ENCODE measurements around the gene HPS1. TPM values are rescaled to one million over a fixed set of nuclear protein-coding genes. Genes with fewer than 3 reads are reported as not detected.

Gene HPS1
- total RNA-seq: 10 to 100 TPM; 72.0 to 99.5 TPM

- Mint-ChIP-seq H3K9me3 (ENCODE audit: low read depth) (no peaks in the 10 kb centered on the region), H3K27me3 (peaks cover 13% of the 10 kb centered on the region), H3K4me1 (peaks cover 44% of the 10 kb centered on the region), H3K4me3 (peak within 1 kb of the TSS; percentile 91), H3K27ac (peak within 1 kb of the TSS; percentile 90), H3K36me3 (peaks cover 30% of the 10 kb centered on the region)
- DNase-seq (peak; percentile 87), ATAC-seq (peak; percentile 95)
- CTCF ChIA-PET: interaction anchor here (3.6 kb wide), 1 partner anchor 21 kb away, joined by 13 read pairs; no protein-coding TSS in a partner anchor
Observed at GRCh38 chr10:98446661-98447221, at the start of gene HPS1. TSS of gene HPS1 (minus strand) at chr10:98446935. CDS start at chr10:98443240, 3,695 bp downstream.

GRCh38 chr10:98492763-98493162 is 46.0 kb upstream of the HPS1 start:
- no peak overlapping the region for H3K4me3 Mint-ChIP-seq
- H3K4me1 Mint-ChIP-seq: no peaks in the 10 kb centered on the region
- H3K27ac Mint-ChIP-seq: no peak overlapping the region
- H3K9me3 Mint-ChIP-seq (ENCODE audit: low read depth): peaks cover 9% of the 10 kb centered on the region
- peaks cover 12% of the 10 kb centered on the region for H3K27me3 Mint-ChIP-seq
- H3K36me3 Mint-ChIP-seq: no peaks in the 10 kb centered on the region
- DNase-seq (no peak), ATAC-seq (no peak)
- CTCF ChIA-PET: no interaction called here

- CTCF ChIA-PET: interaction anchor here (1.3 kb wide), 1 partner anchor 23 kb away, joined by 3 read pairs; no protein-coding TSS in a partner anchor
- Mint-ChIP-seq H3K36me3 (no peaks in the 10 kb centered on the region), H3K27ac (no peak overlapping the region), H3K27me3 (peaks cover 3% of the 10 kb centered on the region), H3K9me3 (ENCODE audit: low read depth) (no peaks in the 10 kb centered on the region), H3K4me1 (no peaks in the 10 kb centered on the region), H3K4me3 (no peak overlapping the region)
- DNase-seq (no peak), ATAC-seq (no peak)
Observed at GRCh38 chr10:98489561-98490481, 43.1 kb upstream of the HPS1 start.

GRCh38 chr10:98488669-98489430 is 42.1 kb upstream of the HPS1 start:
- Mint-ChIP-seq H3K27ac (no peak overlapping the region), H3K36me3 (no peaks in the 10 kb centered on the region), H3K27me3 (peaks cover 3% of the 10 kb centered on the region), H3K4me1 (no peaks in the 10 kb centered on the region), H3K4me3 (no peak overlapping the region), H3K9me3 (ENCODE audit: low read depth) (peaks cover 2% of the 10 kb centered on the region)
- ATAC-seq (no peak), DNase-seq (no peak)
- CTCF ChIA-PET: interaction anchor here (1.3 kb wide), 1 partner anchor 22 kb away, joined by 3 read pairs; no protein-coding TSS in a partner anchor

- CTCF ChIA-PET: no interaction called here
- DNase-seq: no peak
- no peak overlapping the region for H3K27ac Mint-ChIP-seq
- H3K36me3 Mint-ChIP-seq: no peaks in the 10 kb centered on the region
- no peak for ATAC-seq
- H3K4me3 Mint-ChIP-seq: no peak overlapping the region
- peaks cover 3% of the 10 kb centered on the region for H3K27me3 Mint-ChIP-seq
- peaks cover under 1% of the 10 kb centered on the region for H3K4me1 Mint-ChIP-seq
- peaks cover 2% of the 10 kb centered on the region for H3K9me3 Mint-ChIP-seq (ENCODE audit: low read depth)
Observed at GRCh38 chr10:98487649-98488048, 40.9 kb upstream of the HPS1 start.

GRCh38 chr10:98486421-98486820 is 39.7 kb upstream of the HPS1 start:
- Mint-ChIP-seq H3K27me3 (peaks cover 3% of the 10 kb centered on the region), H3K9me3 (ENCODE audit: low read depth) (peaks cover 2% of the 10 kb centered on the region), H3K4me1 (peaks cover 3% of the 10 kb centered on the region), H3K4me3 (no peak overlapping the region), H3K36me3 (no peaks in the 10 kb centered on the region), H3K27ac (no peak overlapping the region)
- CTCF ChIA-PET: no interaction called here
- ATAC-seq (no peak), DNase-seq (no peak)

- no peak for ATAC-seq
- Mint-ChIP-seq H3K27me3 (peaks cover 3% of the 10 kb centered on the region), H3K9me3 (ENCODE audit: low read depth) (peaks cover 2% of the 10 kb centered on the region), H3K27ac (no peak overlapping the region), H3K4me3 (no peak overlapping the region), H3K4me1 (peaks cover 3% of the 10 kb centered on the region), H3K36me3 (no peaks in the 10 kb centered on the region)
- no peak for DNase-seq
- CTCF ChIA-PET: no interaction called here
Observed at GRCh38 chr10:98485959-98486358, 39.2 kb upstream of the HPS1 start.

- H3K4me3 Mint-ChIP-seq: no peak overlapping the region
- DNase-seq (no peak), ATAC-seq (no peak)
- no peaks in the 10 kb centered on the region for H3K36me3 Mint-ChIP-seq
- CTCF ChIA-PET: no interaction called here
- peaks cover 3% of the 10 kb centered on the region for H3K4me1 Mint-ChIP-seq
- H3K9me3 Mint-ChIP-seq (ENCODE audit: low read depth): peaks cover 2% of the 10 kb centered on the region
- H3K27ac Mint-ChIP-seq: no peak overlapping the region
- peaks cover 3% of the 10 kb centered on the region for H3K27me3 Mint-ChIP-seq
Observed at GRCh38 chr10:98483658-98484057, 36.9 kb upstream of the HPS1 start.

- CTCF ChIA-PET: interaction anchor here (0.8 kb wide), 1 partner anchor 312 kb away, joined by 3 read pairs; no protein-coding TSS in a partner anchor
Observed at GRCh38 chr10:98482096-98482495, 35.4 kb upstream of the HPS1 start.

GRCh38 chr10:98481404-98481945 is 34.7 kb upstream of the HPS1 start:
- H3K9me3 Mint-ChIP-seq (ENCODE audit: low read depth): peaks cover 2% of the 10 kb centered on the region
- no peak overlapping the region for H3K4me3 Mint-ChIP-seq
- no peaks in the 10 kb centered on the region for H3K36me3 Mint-ChIP-seq
- H3K27me3 Mint-ChIP-seq: peaks cover 3% of the 10 kb centered on the region
- ATAC-seq (no peak), DNase-seq (no peak)
- peaks cover 3% of the 10 kb centered on the region for H3K4me1 Mint-ChIP-seq
- CTCF ChIA-PET: interaction anchor here (0.8 kb wide), 1 partner anchor 311 kb away, joined by 3 read pairs; no protein-coding TSS in a partner anchor
- no peak overlapping the region for H3K27ac Mint-ChIP-seq

More at GRCh38 chr10:98482096-98482495, 35.4 kb upstream of the HPS1 start:
- Mint-ChIP-seq H3K36me3 (no peaks in the 10 kb centered on the region), H3K27me3 (peaks cover 3% of the 10 kb centered on the region), H3K9me3 (ENCODE audit: low read depth) (peaks cover 2% of the 10 kb centered on the region), H3K4me1 (peaks cover 3% of the 10 kb centered on the region), H3K4me3 (no peak overlapping the region), H3K27ac (no peak overlapping the region)
- ATAC-seq (no peak), DNase-seq (no peak)

GRCh38 chr10:98478430-98479222 is 31.9 kb upstream of the HPS1 start:
- H3K9me3 Mint-ChIP-seq (ENCODE audit: low read depth): no peaks in the 10 kb centered on the region
- H3K4me3 Mint-ChIP-seq: no peak overlapping the region
- no peaks in the 10 kb centered on the region for H3K27me3 Mint-ChIP-seq
- no peak overlapping the region for H3K27ac Mint-ChIP-seq
- peaks cover 5% of the 10 kb centered on the region for H3K4me1 Mint-ChIP-seq
- DNase-seq (no peak), ATAC-seq (no peak)
- H3K36me3 Mint-ChIP-seq: no peaks in the 10 kb centered on the region
- CTCF ChIA-PET: interaction anchor here (2.0 kb wide), 1 partner anchor 12 kb away, joined by 7 read pairs; no protein-coding TSS in a partner anchor

GRCh38 chr10:98477861-98478260 is 31.1 kb upstream of the HPS1 start:
- no peak for DNase-seq
- Mint-ChIP-seq H3K4me1 (peaks cover 5% of the 10 kb centered on the region), H3K27me3 (no peaks in the 10 kb centered on the region), H3K9me3 (ENCODE audit: low read depth) (no peaks in the 10 kb centered on the region), H3K27ac (no peak overlapping the region), H3K36me3 (no peaks in the 10 kb centered on the region), H3K4me3 (no peak overlapping the region)
- CTCF ChIA-PET: interaction anchor here (2.0 kb wide), 1 partner anchor 11 kb away, joined by 7 read pairs; no protein-coding TSS in a partner anchor
- ATAC-seq: no peak
